ENCODE data around the gene DDX10.

Gene DDX10

DNA sequence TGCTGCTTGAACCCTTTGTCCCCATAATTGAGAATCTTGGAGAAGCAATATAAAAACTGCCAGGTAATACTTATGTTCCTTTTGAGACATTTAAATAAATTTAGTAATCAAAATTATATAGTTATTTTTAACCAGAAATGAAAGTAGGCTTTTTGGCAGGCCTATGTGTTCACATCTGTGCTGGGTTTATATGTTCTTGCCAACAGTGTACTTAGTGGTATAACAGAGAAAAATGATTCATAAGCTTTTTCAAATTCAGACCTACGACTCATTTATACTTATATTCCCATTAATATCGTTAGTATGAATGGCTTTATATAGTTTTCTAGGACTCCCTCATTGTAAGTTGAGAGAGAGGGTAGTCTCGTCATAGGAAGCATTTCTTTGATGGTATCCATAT, 79.0 kb downstream of the DDX10 start:
- no peak for DNase-seq (ENCODE audit: low read depth)
- no peak overlapping the region for H3K4me3 ChIP-seq (ENCODE audit: low read depth, low read length)
- TF ChIP-seq, protein P1, sequence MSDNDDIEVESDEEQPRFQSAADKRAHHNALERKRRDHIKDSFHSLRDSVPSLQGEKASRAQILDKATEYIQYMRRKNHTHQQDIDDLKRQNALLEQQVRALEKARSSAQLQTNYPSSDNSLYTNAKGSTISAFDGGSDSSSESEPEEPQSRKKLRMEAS (IDR thresholded peaks at IDR 0.05; ENCODE audit: low read depth, low read length), result no peak
- TF ChIP-seq, protein P2, sequence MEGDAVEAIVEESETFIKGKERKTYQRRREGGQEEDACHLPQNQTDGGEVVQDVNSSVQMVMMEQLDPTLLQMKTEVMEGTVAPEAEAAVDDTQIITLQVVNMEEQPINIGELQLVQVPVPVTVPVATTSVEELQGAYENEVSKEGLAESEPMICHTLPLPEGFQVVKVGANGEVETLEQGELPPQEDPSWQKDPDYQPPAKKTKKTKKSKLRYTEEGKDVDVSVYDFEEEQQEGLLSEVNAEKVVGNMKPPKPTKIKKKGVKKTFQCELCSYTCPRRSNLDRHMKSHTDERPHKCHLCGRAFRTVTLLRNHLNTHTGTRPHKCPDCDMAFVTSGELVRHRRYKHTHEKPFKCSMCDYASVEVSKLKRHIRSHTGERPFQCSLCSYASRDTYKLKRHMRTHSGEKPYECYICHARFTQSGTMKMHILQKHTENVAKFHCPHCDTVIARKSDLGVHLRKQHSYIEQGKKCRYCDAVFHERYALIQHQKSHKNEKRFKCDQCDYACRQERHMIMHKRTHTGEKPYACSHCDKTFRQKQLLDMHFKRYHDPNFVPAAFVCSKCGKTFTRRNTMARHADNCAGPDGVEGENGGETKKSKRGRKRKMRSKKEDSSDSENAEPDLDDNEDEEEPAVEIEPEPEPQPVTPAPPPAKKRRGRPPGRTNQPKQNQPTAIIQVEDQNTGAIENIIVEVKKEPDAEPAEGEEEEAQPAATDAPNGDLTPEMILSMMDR (IDR thresholded peaks at IDR 0.05; ENCODE audit: low read depth, low read length), result no peak
- no peak for TF ChIP-seq POLR2A (IDR thresholded peaks at IDR 0.05; ENCODE audit: extremely low read depth, insufficient read length)
- TF ChIP-seq MYC (IDR thresholded peaks at IDR 0.05; ENCODE audit: low read depth, low read length), result no peak

DNA sequence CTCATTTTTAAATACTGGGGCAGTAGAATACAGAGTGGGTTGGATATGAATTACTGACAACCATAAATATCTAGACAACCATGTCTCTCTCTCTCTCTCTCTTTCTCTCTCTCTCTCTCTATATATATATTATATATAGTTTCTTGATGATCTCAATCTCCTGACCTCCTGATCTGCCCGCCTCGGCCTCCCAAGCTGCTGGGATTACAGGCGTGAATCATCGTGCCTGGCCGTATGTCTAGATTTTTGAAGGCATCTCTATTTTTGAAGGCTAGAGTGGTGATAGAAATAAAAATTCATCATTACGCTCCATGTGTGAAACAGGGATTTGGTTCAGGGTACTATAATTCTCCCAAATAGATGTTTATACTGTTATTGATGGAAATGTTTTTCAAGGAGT, 84.1 kb downstream of the DDX10 start:
- TF ChIP-seq, protein P1 (IDR thresholded peaks at IDR 0.05; ENCODE audit: low read depth, low read length), result no peak
- no peak for TF ChIP-seq POLR2A (IDR thresholded peaks at IDR 0.05; ENCODE audit: extremely low read depth, insufficient read length)
- TF ChIP-seq MYC (IDR thresholded peaks at IDR 0.05; ENCODE audit: low read depth, low read length), result no peak
- TF ChIP-seq, protein P2 (IDR thresholded peaks at IDR 0.05; ENCODE audit: low read depth, low read length), result no peak
- H3K4me3 ChIP-seq (ENCODE audit: low read depth, low read length), result no peak overlapping the region
- no peak for DNase-seq (ENCODE audit: low read depth)

DNA sequence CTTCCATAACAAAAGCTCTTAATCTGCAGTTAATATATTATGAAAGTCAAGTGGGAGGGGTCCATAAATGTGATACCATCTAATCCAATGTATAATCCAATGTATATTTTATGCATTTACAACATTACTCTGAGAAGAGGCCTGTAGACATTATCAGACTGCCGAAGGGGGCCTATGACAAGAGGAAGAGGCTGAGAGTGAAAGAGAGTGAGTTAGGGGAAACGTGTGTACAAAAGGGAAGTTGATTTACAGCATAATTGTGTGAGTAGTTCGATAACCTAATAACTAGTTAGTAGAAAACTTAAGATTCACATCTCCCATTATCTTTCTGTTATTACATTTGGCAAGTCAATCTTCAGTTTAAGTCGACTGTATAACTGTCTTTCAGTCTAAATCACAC, 86.6 kb downstream of the DDX10 start:
- TF ChIP-seq, protein P2 (IDR thresholded peaks at IDR 0.05; ENCODE audit: low read depth, low read length), result no peak
- TF ChIP-seq MYC (IDR thresholded peaks at IDR 0.05; ENCODE audit: low read depth, low read length), result no peak
- TF ChIP-seq POLR2A (IDR thresholded peaks at IDR 0.05; ENCODE audit: extremely low read depth, insufficient read length), result no peak
- TF ChIP-seq, protein P1 (IDR thresholded peaks at IDR 0.05; ENCODE audit: low read depth, low read length), result no peak
- no peak overlapping the region for H3K4me3 ChIP-seq (ENCODE audit: low read depth, low read length)
- peak; percentile 16 for DNase-seq (ENCODE audit: low read depth)

DNA sequence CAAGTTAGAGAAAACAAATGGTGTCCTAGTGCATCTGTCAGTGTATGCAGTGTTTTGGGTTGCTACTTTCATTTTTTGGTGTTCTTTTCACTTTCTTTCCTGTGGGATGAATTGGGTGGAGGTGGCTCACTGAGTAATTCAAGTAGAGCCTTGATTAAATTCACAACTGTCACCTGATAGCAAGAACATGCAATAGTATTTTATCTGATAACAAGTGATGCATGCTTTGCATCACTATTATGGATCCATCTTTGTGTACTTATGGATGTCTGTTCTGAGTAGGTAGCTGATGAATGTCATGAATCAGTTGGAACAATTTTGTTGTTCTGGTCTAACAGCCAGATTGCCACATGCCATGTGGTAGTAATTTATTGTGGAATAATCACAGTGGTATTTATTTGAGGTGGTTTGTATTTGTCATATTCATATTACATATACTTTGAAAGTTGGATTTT, 87.5 kb downstream of the DDX10 start:
- DNase-seq (ENCODE audit: low read depth), result no peak
- TF ChIP-seq, protein P2 (IDR thresholded peaks at IDR 0.05; ENCODE audit: low read depth, low read length), result no peak
- TF ChIP-seq, protein P1 (IDR thresholded peaks at IDR 0.05; ENCODE audit: low read depth, low read length), result no peak
- no peak for TF ChIP-seq MYC (IDR thresholded peaks at IDR 0.05; ENCODE audit: low read depth, low read length)
- TF ChIP-seq POLR2A (IDR thresholded peaks at IDR 0.05; ENCODE audit: extremely low read depth, insufficient read length), result no peak
- no peak overlapping the region for H3K4me3 ChIP-seq (ENCODE audit: low read depth, low read length)

DNA sequence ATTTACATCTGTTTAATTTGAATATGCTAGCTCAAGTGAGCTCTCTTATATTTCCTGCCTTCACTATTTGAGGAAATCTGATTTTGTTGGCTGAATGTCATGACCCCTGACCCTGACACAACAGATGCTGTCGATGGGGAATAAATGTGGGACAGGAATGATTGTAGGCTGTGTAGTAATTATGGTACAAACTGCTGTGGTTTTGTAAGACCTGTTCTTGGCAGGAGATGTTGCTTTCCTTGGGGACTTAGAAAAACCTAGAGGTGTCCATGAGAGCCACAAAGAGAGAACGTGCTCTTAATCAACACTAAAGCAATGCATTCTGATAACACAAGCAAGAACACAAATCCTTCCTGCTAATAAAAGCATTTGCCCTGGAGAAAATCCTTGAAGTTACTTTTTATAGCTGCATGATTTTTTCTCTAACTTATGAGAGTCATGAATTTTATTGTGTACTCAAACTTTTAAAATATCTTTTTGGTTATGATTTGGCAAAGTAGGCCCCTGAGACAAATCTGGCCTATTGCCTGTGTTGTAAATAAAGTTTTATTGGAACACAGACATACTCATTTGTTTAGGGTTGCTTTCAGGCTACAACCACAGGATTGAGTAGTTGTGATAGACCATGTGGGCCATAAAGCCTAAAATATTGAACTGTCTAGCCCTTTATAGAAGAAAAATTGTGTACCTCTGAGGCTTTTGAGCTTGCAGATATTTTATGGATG, 90.2 kb downstream of the DDX10 start:
- DNase-seq (ENCODE audit: low read depth), result peak; percentile 19
- TF ChIP-seq POLR2A (IDR thresholded peaks at IDR 0.05; ENCODE audit: extremely low read depth, insufficient read length), result no peak
- TF ChIP-seq, protein P1 (IDR thresholded peaks at IDR 0.05; ENCODE audit: low read depth, low read length), result no peak
- no peak for TF ChIP-seq MYC (IDR thresholded peaks at IDR 0.05; ENCODE audit: low read depth, low read length)
- TF ChIP-seq, protein P2 (IDR thresholded peaks at IDR 0.05; ENCODE audit: low read depth, low read length), result no peak
- no peak overlapping the region for H3K4me3 ChIP-seq (ENCODE audit: low read depth, low read length)

All from NB4 (cell line).